PC-3 (cell line): ENCODE data around the gene PARP1. TPM values are rescaled to one million over a fixed set of nuclear protein-coding genes. Genes with fewer than 3 reads are reported as not detected.

Source experiments
- ATAC-seq: fragments of 200-7000 bp; cut with Tn5 transposase; 2 replicates; pipeline ENCODE4 v1.9.1; 2020; ENCODE audit warnings: mild to moderate bottlenecking, moderate library complexity
- BruUV-seq: library from RNA; stranded (reverse); fragments of 400-500 nt; replicated peaks from 2 replicates; lab custom pipeline; 2021; lab: Mats Ljungman, UMichigan
- CTCF ChIA-PET: fragments of 300-600 bp; sonication (Branson Sonifier 250); formaldehyde crosslinking; loops from one replicate; lab custom pipeline; 2022; ENCODE audit warnings: antibody characterized with exemption; lab: Charles Lee
- POLR2A ChIA-PET: fragments of 300-600 bp; sonication (Branson Sonifier 250); formaldehyde crosslinking; loops from one replicate; lab custom pipeline; 2022; ENCODE audit warnings: antibody characterized with exemption; ENCODE audit not compliant: unreplicated experiment; lab: Charles Lee
- DNase-seq: peaks from one replicate; pipeline ENCODE4 v3.0.0-alpha.2; 2015
- H2AFZ ChIP-seq: fragments of 300-600 bp; sonication (generic); 2 replicates; pipeline ENCODE4 v1.6.0; 2016; ENCODE audit warnings: antibody characterized with exemption, low read length
- H3F3A ChIP-seq: fragments of 300-600 bp; sonication (generic); one replicate; pipeline ENCODE4 v1.6.0; 2017; ENCODE audit warnings: antibody characterized with exemption, low read length, control low read depth, mild to moderate bottlenecking; ENCODE audit not compliant: unreplicated experiment
- H3K27ac ChIP-seq: fragments of 300-600 bp; sonication (generic); 2 replicates; pipeline ENCODE4 v1.5.1; 2016; ENCODE audit warnings: mild to moderate bottlenecking, low read length
- H3K27me3 ChIP-seq: fragments of 300-600 bp; sonication (generic); 2 replicates; pipeline ENCODE4 v1.6.1; 2016; ENCODE audit warnings: low read length, mixed read lengths
- H3K36me3 ChIP-seq: fragments of 300-600 bp; sonication (generic); 2 replicates; pipeline ENCODE4 v1.6.1; 2016; ENCODE audit warnings: low read depth, mixed run types, low read length, mixed read lengths
- H3K4me1 ChIP-seq: fragments of 300-600 bp; sonication (generic); 2 replicates; pipeline ENCODE4 v1.5.1; 2016; ENCODE audit warnings: low read length; ENCODE audit not compliant: insufficient read depth
- H3K4me2 ChIP-seq: fragments of 300-600 bp; sonication (generic); 2 replicates; pipeline ENCODE4 v1.6.0; 2016; ENCODE audit warnings: low read length
- H3K4me3 ChIP-seq: fragments of 300-600 bp; sonication (generic); 2 replicates; pipeline ENCODE4 v1.5.1; 2016; ENCODE audit warnings: mild to moderate bottlenecking, low read length, mixed read lengths
- H3K79me2 ChIP-seq: fragments of 300-600 bp; sonication (generic); 2 replicates; pipeline ENCODE4 v1.6.1; 2017; ENCODE audit warnings: low read length, mixed read lengths
- H3K9ac ChIP-seq: fragments of 300-600 bp; sonication (generic); 2 replicates; pipeline ENCODE4 v1.6.0; 2016; ENCODE audit warnings: mild to moderate bottlenecking, low read length
- H3K9me2 ChIP-seq: fragments of 300-600 bp; sonication (generic); replicated peaks from 2 replicates; pipeline ENCODE4 v1.6.1; 2016; ENCODE audit warnings: mixed run types, low read length, mixed read lengths
- H3K9me3 ChIP-seq: fragments of 300-600 bp; sonication (generic); 2 replicates; pipeline ENCODE4 v1.6.1; 2016; ENCODE audit warnings: low read length, mixed read lengths
- H4K20me1 ChIP-seq: fragments of 300-600 bp; sonication (generic); 2 replicates; pipeline ENCODE4 v1.6.1; 2016; ENCODE audit warnings: low read length, mixed read lengths
- CTCF ChIP-seq: fragments of 300-600 bp; sonication (generic); conservative IDR thresholded peaks from 2 replicates; pipeline ENCODE4 v1.5.1; 2017; ENCODE audit warnings: antibody characterized with exemption, low read depth, mild to moderate bottlenecking, low read length
- EZH2 ChIP-seq: fragments of 300-600 bp; sonication (generic); IDR thresholded peaks from one replicate; pipeline ENCODE4 v1.6.1; 2017; ENCODE audit warnings: antibody characterized with exemption, mild to moderate bottlenecking, low read length; ENCODE audit not compliant: unreplicated experiment
- EZH2phosphoT487 ChIP-seq: fragments of 300-600 bp; sonication (generic); IDR thresholded peaks from 2 replicates; pipeline ENCODE4 v1.6.1; 2018; ENCODE audit warnings: mild to moderate bottlenecking, antibody characterized with exemption, low read length, borderline replicate concordance
- intact Hi-C: fragments of 100-400 bp; cut with micrococcal nuclease; formaldehyde crosslinking; loops from 2 replicates; pipeline ENCODE4 v1.9.0; 2023
- total RNA-seq: library from RNA; depleted of rRNA; stranded (reverse); fragments of >200 nt; gene quantifications from 2 replicates; pipeline ENCODE4 v1.2.3, GENCODE V29; 2014

Gene PARP1
- total RNA-seq, 1 experiment from 2014 or later: 538 TPM

- Histone ChIP-seq H3K27me3 (no peaks in the 10 kb centered on the region), H3K9me2 (no peaks in the 10 kb centered on the region), H4K20me1 (no peaks in the 10 kb centered on the region), H3K9me3 (no peaks in the 10 kb centered on the region), H3K27ac (no peak overlapping the region), H2AFZ (no peak overlapping the region), H3F3A (no peaks in the 10 kb centered on the region), H3K36me3 (peaks cover 18% of the 10 kb centered on the region), H3K4me1 (no peaks in the 10 kb centered on the region), H3K4me2 (no peak overlapping the region), H3K79me2 (no peaks in the 10 kb centered on the region), H3K9ac (no peak overlapping the region), H3K4me3 (no peak overlapping the region)
- BruUV-seq: no TSS peak
- no peak for ATAC-seq
- intact Hi-C loops: no loop called here
- ChIA-PET CTCF (no interaction called here), POLR2A (no interaction called here)
- TF ChIP-seq EZH2 (no peak), EZH2phosphoT487 (no peak), CTCF (no peak)
- DNase-seq: no peak
Observed at GRCh38 chr1:226353698-226354525, 54.0 kb downstream of the PARP1 start.

GRCh38 chr1:226351709-226352108, 56.2 kb downstream of the PARP1 start:
- no TSS peak for BruUV-seq
- peak; percentile 23; the same call in 1 of the 2 replicates for ATAC-seq
- POLR2A ChIA-PET: no interaction called here

More at GRCh38 chr1:226351709-226352108, 56.2 kb downstream of the PARP1 start:
- Histone ChIP-seq H3K27me3 (no peaks in the 10 kb centered on the region), H3K9me3 (no peaks in the 10 kb centered on the region), H3K79me2 (no peaks in the 10 kb centered on the region), H2AFZ (no peak overlapping the region), H3K4me1 (no peaks in the 10 kb centered on the region), H3K36me3 (peaks cover 4% of the 10 kb centered on the region; the same call in 1 of the 2 replicates), H3K9ac (no peak overlapping the region), H3K27ac (no peak overlapping the region), H3K9me2 (no peaks in the 10 kb centered on the region), H3K4me2 (no peak overlapping the region), H4K20me1 (no peaks in the 10 kb centered on the region), H3K4me3 (no peak overlapping the region), H3F3A (no peaks in the 10 kb centered on the region)
- intact Hi-C loops: no loop called here
- CTCF ChIA-PET: no interaction called here
- no peak for TF ChIP-seq EZH2phosphoT487
- TF ChIP-seq CTCF: no peak
- TF ChIP-seq EZH2: no peak
- peak; percentile 18 for DNase-seq
